ENCODE data around the gene SCGB3A2.

The SCGB3A2 gene

DNA sequence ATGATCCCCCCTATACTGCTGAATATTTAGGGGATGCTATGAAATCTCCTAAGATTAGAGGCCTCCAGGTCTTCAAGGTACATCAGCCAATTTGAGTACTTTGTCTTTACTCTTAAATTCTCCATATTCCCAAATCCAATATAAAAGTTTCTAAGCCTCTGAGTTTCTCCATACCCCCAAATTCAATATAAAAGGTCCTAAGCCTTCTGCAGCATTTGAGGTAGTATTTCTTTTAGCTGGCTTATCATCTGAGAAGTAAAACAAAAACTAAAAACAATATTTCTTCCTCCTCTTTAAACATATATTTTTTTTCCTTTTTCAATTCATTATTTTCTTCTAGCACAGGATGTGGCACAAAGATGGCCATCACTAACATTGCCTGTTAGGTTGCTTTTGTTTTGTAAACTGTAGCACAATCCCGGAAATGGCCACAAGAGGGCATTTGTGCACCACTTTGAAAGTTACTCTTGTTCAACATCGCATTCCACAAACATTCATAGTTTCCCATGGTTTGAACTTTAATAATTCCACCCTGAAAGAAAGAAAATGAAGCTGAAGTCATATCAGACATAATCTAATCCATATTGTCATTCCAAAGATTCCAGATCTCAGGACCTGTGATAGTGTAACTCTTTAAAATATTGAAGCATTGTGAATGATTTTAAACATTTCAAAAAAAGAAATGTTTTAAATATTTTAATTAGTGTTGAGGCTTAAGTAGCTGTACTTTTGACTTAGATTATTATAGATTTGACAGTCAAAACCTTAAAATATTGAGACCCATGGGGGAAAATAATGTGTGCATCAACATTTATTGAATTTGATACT lies 21.0 kb upstream of the SCGB3A2 start:
- H3K36me3 ChIP-seq = no peaks in the 10 kb centered on the region
- TF ChIP-seq, protein P1, sequence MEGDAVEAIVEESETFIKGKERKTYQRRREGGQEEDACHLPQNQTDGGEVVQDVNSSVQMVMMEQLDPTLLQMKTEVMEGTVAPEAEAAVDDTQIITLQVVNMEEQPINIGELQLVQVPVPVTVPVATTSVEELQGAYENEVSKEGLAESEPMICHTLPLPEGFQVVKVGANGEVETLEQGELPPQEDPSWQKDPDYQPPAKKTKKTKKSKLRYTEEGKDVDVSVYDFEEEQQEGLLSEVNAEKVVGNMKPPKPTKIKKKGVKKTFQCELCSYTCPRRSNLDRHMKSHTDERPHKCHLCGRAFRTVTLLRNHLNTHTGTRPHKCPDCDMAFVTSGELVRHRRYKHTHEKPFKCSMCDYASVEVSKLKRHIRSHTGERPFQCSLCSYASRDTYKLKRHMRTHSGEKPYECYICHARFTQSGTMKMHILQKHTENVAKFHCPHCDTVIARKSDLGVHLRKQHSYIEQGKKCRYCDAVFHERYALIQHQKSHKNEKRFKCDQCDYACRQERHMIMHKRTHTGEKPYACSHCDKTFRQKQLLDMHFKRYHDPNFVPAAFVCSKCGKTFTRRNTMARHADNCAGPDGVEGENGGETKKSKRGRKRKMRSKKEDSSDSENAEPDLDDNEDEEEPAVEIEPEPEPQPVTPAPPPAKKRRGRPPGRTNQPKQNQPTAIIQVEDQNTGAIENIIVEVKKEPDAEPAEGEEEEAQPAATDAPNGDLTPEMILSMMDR (IDR thresholded peaks at IDR 0.05; ENCODE audit: low read depth, low read length) = peak; percentile 94
- no peaks in the 10 kb centered on the region for H3K9me3 ChIP-seq
- no peak overlapping the region for H3K4me3 ChIP-seq (ENCODE audit: low read depth, low read length)
- peak; percentile 55 for DNase-seq
- H3K4me1 ChIP-seq = no peaks in the 10 kb centered on the region
- peaks cover 22% of the 10 kb centered on the region for H3K27me3 ChIP-seq

DNA sequence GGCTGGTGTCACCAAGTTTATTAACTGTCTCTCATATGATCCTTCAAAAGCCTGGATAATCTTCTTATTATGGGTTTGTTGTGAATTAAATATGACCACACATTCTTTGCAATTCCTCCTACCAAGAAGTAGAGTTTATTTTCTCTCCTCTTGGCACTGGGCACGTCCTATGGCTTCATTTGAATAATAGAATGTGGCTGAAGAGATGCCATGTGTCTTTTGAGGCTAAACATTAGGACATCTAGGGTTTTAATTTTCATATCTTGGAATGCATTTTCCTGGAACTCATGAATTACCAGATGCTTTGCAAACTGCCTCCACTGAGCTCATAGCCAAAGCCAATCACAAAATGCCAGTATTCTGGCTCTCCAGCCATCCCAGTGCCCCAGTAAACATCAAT lies 19.9 kb upstream of the SCGB3A2 start:
- Histone ChIP-seq H3K4me1 (no peaks in the 10 kb centered on the region), H3K9me3 (no peaks in the 10 kb centered on the region), H3K4me3 (ENCODE audit: low read depth, low read length) (no peak overlapping the region), H3K36me3 (no peaks in the 10 kb centered on the region), H3K27me3 (peaks cover 19% of the 10 kb centered on the region)
- TF ChIP-seq, protein P1 (IDR thresholded peaks at IDR 0.05; ENCODE audit: low read depth, low read length) = no peak
- no peak for DNase-seq

DNA sequence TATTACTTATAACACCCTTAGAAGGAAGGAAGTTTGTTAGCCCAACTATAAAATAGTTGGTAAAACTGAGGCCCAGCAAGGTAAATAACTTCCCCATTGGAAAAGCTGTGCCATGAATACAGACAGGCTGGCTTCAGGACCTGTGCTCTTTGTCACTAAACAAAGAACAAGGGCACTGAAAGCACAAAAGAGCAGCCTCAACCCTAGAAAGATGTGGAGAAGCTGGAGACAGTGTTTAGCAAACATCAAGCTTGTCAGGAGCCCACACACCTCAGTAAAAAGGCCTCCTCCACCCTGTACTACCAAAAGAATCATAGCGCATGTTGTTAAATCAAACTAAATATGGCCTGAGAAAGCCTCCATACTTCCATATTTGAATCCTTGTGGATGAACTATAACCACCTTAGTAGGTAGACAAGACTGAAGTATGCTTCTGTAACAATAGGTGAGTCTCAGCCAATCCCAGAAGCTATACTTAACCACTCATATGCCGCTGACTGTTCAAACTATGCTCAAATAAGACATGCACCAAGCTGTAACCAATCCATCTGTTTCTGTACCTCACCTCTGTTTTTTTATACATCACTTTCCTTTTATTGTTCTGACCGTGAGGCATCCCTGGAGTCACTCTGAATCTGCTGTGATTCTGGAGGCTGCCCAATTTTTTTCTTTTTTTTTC lies 18.4 kb upstream of the SCGB3A2 start:
- Histone ChIP-seq H3K27me3 (peaks cover 9% of the 10 kb centered on the region), H3K9me3 (no peaks in the 10 kb centered on the region), H3K4me1 (no peaks in the 10 kb centered on the region), H3K36me3 (no peaks in the 10 kb centered on the region), H3K4me3 (ENCODE audit: low read depth, low read length) (no peak overlapping the region)
- no peak for DNase-seq
- TF ChIP-seq, protein P1 (IDR thresholded peaks at IDR 0.05; ENCODE audit: low read depth, low read length) = no peak

DNA sequence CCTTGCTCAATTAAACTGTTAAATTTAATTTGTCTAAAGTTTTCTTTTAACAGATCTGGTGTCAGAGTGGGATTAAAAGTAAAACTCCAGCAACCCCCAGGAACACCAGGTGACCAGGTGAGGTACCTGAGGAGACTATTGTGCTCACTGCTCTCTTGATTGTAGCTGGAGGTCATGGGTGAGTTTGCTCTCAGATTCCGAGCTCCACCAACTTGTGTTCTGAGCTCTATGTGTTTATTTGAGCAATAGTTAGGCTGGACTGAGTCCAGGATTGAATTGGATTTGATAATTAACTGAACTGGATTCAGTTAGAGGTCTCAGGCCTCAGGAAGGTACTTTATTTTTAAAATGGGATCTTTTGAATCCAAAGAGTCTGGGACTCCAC lies 17.9 kb upstream of the SCGB3A2 start:
- Histone ChIP-seq H3K36me3 (no peaks in the 10 kb centered on the region), H3K27me3 (peaks cover 6% of the 10 kb centered on the region; the same call in 1 of the 2 replicates), H3K9me3 (no peaks in the 10 kb centered on the region), H3K4me3 (ENCODE audit: low read depth, low read length) (no peak overlapping the region), H3K4me1 (no peaks in the 10 kb centered on the region)
- TF ChIP-seq, protein P1 (IDR thresholded peaks at IDR 0.05; ENCODE audit: low read depth, low read length) = no peak
- no peak for DNase-seq

DNA sequence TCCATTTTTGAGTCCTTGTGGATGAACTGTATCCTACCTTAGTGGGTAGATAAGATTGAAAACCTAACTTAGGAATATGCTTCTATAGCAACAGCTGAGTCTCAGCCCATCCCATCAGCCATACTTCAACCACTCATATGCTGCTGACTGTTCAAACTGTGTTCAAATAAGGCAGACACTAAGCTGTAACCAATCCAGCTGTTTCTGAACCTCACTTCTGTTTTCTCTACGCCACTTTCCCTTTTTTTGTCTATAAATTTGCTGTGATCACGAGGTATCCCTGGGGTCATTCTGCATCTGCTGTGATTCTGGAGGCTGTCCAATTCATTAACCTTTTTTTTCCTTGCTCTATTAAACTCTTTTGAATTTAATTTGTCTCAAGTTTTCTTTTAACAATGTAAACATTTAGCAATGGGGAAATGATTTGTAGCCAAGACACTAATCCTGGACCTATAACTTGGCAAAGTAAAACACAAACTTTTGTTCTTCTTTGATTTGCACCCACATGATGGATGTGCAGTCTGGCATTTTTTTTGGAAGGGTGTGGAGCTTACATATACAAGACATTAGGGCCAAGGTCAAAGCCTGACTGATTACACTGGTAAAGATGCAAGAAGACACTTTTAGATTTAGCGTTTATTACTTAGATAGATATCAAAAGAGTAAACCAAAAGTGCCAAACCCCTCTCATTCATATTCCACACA lies 14.9 kb upstream of the SCGB3A2 start:
- no peak overlapping the region for H3K4me3 ChIP-seq (ENCODE audit: low read depth, low read length)
- no peaks in the 10 kb centered on the region for H3K4me1 ChIP-seq
- no peaks in the 10 kb centered on the region for H3K36me3 ChIP-seq
- H3K9me3 ChIP-seq = no peaks in the 10 kb centered on the region
- TF ChIP-seq, protein P1 (IDR thresholded peaks at IDR 0.05; ENCODE audit: low read depth, low read length) = no peak
- H3K27me3 ChIP-seq = peaks cover under 1% of the 10 kb centered on the region; the same call in 1 of the 2 replicates
- DNase-seq = no peak
